ENCODE measurements around the gene ANP32A. TPM values are rescaled to one million over a fixed set of nuclear protein-coding genes. Genes with fewer than 3 reads are reported as not detected.

ANP32A gene
- total RNA-seq, 1 donor from 2014 or later, result 55.2 TPM

GRCh38 chr15:68842958-68843357 is 22.3 kb upstream of the ANP32A start:
- Histone ChIP-seq H3K27ac (no peak overlapping the region), H3K27me3 (peaks cover 3% of the 10 kb centered on the region), H3K36me3 (no peaks in the 10 kb centered on the region), H3K9me3 (no peaks in the 10 kb centered on the region), H3K4me3 (no peak overlapping the region), H3K4me1 (no peaks in the 10 kb centered on the region)
- intact Hi-C loops (cut with DNase I), result no loop called here
- no peak for DNase-seq (ENCODE audit: extremely low spot score in 2 of 2)
- TF ChIP-seq POLR2AphosphoS5 (IDR thresholded peaks at IDR 0.05; ENCODE audit: insufficient read depth in 1 of 2, low read depth in 1 of 2) (no peak), POLR2A (IDR thresholded peaks at IDR 0.05) (no peak), CTCF (IDR thresholded peaks at IDR 0.05) (no peak)

GRCh38 chr15:68834346-68834745 is 13.7 kb upstream of the ANP32A start:
- no peak for DNase-seq (ENCODE audit: extremely low spot score in 2 of 2)
- Histone ChIP-seq H3K4me3 (no peak overlapping the region), H3K27ac (no peak overlapping the region), H3K36me3 (no peaks in the 10 kb centered on the region), H3K9me3 (peaks cover 7% of the 10 kb centered on the region), H3K4me1 (no peaks in the 10 kb centered on the region), H3K27me3 (no peaks in the 10 kb centered on the region)
- TF ChIP-seq POLR2A (IDR thresholded peaks at IDR 0.05) (no peak), CTCF (IDR thresholded peaks at IDR 0.05) (no peak), POLR2AphosphoS5 (IDR thresholded peaks at IDR 0.05; ENCODE audit: insufficient read depth in 1 of 2, low read depth in 1 of 2) (no peak)
- intact Hi-C loops (cut with DNase I), result no loop called here

- TF ChIP-seq CTCF (IDR thresholded peaks at IDR 0.05) (no peak), POLR2AphosphoS5 (IDR thresholded peaks at IDR 0.05; ENCODE audit: insufficient read depth in 1 of 2, low read depth in 1 of 2) (no peak), POLR2A (IDR thresholded peaks at IDR 0.05) (no peak)
- no peaks in the 10 kb centered on the region for H3K4me1 ChIP-seq
- H3K4me3 ChIP-seq, result no peak overlapping the region
- H3K9me3 ChIP-seq, result peaks cover 7% of the 10 kb centered on the region
- intact Hi-C loops (cut with DNase I), result no loop called here
- no peak overlapping the region for H3K27ac ChIP-seq
- no peaks in the 10 kb centered on the region for H3K36me3 ChIP-seq
- no peak for DNase-seq (ENCODE audit: extremely low spot score in 2 of 2)
- H3K27me3 ChIP-seq, result no peaks in the 10 kb centered on the region
Measured at GRCh38 chr15:68833700-68834331, 13.1 kb upstream of the ANP32A start.

- no peak overlapping the region for H3K4me3 ChIP-seq
- no peak for TF ChIP-seq CTCF (IDR thresholded peaks at IDR 0.05)
- TF ChIP-seq POLR2AphosphoS5 (IDR thresholded peaks at IDR 0.05; ENCODE audit: insufficient read depth in 1 of 2, low read depth in 1 of 2), result no peak
- no peak for TF ChIP-seq POLR2A (IDR thresholded peaks at IDR 0.05)
- no peaks in the 10 kb centered on the region for H3K36me3 ChIP-seq
- no peak overlapping the region for H3K27ac ChIP-seq
- H3K4me1 ChIP-seq, result no peaks in the 10 kb centered on the region
- H3K9me3 ChIP-seq, result no peaks in the 10 kb centered on the region
- DNase-seq (ENCODE audit: extremely low spot score in 2 of 2), result no peak
- H3K27me3 ChIP-seq, result no peaks in the 10 kb centered on the region
- intact Hi-C loops (cut with DNase I), result no loop called here
Measured at GRCh38 chr15:68830141-68830785, 9.6 kb upstream of the ANP32A start.

- TF ChIP-seq POLR2A (IDR thresholded peaks at IDR 0.05) (no peak), CTCF (IDR thresholded peaks at IDR 0.05) (no peak)
- no peaks in the 10 kb centered on the region for H3K36me3 ChIP-seq
- H3K27ac ChIP-seq, result no peak overlapping the region
- no peak for DNase-seq (ENCODE audit: extremely low spot score in 2 of 2)
- no peaks in the 10 kb centered on the region for H3K9me3 ChIP-seq
- no peaks in the 10 kb centered on the region for H3K27me3 ChIP-seq
- no peaks in the 10 kb centered on the region for H3K4me1 ChIP-seq
- intact Hi-C loops (cut with DNase I), result loop anchor here (10.0 kb wide), 1 partner anchor 46 kb away; no protein-coding TSS in a partner anchor
- no peak overlapping the region for H3K4me3 ChIP-seq
Measured at GRCh38 chr15:68829068-68829467, 8.4 kb upstream of the ANP32A start.

All from vagina (tissue), 2 donors.